Measurements from ENCODE around the gene APOBR.
"Not testable (repeated sequence)": the region's sequence is repeated elsewhere in the genome, so short reads cannot be mapped to it uniquely, and the experiment has no call there.

The APOBR gene, protein sequence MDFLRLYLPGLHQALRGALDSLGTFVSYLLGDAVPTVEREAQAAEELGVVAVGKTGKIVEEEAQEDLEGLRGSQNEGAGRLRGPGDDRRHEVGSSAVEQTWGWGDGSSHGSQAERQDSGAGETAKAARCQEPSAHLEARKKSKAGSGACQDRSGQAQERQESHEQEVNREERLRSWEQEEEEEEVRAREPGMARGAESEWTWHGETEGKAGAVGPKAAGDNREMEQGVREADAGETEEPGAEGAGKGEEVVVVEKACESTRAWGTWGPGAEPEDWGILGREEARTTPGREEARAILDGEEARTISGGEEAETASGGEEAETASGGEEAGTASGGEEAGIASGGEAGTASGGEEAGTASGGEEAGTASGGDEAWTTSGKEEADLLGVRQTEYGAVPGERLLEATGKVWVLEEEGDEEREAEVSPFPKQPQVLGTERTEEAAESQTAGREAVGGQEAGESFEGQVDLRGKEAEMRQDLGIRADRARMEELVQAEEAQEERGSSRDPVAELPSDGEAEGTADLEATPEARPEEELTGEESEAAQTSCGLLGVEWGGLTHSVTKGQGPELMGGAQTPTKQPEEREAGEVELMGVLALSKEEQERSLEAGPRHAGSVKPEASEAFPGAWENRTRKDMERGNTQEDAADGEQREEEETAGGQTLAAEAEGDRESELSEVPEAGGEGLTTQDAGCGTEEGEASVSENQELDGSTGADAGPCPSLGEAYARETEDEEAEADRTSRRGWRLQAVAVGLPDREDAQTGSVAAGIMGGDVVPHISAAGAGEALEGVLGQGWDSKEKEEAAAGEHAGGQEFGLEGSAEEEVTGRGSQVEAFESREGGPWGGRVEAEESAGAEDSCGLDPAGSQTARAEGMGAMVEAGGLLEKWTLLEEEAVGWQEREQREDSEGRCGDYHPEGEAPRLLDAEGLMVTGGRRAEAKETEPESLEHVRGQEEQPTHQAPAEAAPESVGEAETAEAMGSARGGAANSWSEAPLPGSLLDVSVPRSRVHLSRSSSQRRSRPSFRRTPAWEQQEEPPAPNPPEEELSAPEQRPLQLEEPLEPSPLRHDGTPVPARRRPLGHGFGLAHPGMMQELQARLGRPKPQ

DNA sequence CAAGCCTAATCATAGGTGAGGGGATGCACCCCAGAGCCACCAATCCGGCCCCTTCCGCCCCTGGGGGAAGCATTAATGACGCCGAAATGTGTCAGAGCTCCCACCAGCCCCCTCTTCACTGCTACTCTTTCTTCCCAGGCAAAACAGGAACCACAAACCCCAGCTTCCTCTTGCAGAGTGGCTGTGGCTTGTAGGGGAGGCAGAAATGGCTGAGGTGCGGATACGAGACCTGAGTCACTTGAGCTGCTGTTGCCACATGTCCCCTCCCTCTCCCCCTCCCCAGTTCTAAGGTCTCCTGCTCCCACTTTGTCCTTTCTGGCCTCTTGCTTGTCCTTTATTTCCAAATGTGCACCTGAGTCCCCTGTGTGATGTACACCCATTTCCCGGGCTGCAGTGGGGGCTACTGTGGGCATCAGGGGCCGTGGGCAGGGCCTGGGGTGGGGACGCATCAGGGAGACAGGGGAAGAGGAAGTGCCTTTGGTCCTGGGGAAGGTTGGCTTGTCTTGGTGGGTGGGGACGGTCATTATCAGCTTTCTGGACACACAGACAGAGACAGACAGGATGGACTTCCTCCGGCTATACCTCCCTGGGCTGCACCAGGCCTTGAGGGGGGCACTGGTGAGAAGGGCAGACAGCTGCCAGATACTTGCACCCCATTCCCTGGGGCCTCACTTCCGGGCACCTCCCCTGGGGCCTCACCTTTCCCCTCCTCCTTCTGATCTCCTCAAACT lies at the start of gene APOBR:
Gene APOBR, plus strand, starts transcription at position 523 of the 731 bp plus-strand sequence. Its CDS starts 39 bp downstream, at position 562.
- DNase-seq, result no peak

DNA sequence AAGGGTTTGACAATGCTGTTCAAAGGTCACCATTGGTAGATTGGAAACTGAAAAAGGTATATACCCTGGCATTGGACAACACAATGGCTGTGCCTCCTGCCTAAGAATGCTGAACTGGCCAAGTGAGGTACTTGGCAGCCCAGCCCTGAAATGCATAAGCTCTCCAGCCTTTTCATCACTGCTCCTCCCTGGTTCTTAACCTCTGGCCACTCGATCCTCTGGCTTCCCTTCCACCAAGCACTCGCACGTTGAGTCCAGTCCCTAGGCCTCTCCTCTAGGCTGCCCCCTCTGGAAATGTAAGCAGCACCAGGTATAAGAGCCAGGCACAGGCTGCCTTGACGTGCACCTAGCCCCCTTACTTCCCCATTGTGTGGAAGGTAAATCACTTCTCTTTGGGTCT lies 48.1 kb upstream of the APOBR start:
- not testable (repeated sequence) for DNase-seq

DNA sequence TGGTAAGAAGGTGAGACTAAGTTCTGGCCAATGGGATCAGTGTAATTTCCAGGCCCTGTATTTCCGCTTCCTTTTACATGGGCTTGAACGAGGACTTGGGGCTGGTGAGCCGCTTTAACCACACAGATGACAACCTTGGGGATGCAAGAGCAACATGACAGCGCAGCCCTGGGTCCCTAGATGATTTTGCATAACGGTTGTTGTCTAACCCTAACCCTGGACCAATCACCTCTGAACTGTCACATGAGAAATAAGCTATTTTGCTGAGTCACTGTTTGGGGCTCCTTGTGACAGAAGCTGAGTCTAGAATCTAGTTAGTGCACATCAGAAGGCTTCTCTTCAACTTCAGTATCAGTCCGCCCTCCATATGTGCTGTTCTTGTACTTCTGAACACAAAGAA lies 47.4 kb upstream of the APOBR start:
- not testable (repeated sequence) for DNase-seq

DNA sequence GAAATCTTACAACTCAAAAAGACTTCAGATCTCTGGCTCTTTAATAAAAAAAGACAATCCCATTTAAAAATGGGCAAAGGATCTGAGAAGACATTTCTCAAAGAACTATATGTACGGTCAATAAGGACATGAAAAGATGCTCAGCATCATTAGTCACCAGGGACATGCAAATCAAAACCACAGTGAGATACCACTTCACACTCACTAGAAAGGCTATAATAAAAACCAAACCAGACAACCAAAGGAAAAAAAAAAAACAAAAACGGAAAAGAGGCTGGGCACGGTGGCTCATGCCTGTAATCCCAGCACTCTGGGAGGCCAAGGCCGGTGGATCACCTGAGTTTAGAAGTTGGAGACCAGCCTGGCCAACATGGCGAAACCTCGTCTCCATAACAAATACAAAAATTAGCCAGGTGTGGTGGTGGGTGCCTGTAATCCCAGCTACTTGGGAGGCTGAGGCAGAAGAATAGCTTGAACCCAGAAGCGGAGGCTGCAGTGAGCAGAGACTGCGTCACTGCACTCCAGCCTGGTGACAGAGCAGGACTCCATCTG lies 20.7 kb upstream of the APOBR start:
- no peak for DNase-seq

DNA sequence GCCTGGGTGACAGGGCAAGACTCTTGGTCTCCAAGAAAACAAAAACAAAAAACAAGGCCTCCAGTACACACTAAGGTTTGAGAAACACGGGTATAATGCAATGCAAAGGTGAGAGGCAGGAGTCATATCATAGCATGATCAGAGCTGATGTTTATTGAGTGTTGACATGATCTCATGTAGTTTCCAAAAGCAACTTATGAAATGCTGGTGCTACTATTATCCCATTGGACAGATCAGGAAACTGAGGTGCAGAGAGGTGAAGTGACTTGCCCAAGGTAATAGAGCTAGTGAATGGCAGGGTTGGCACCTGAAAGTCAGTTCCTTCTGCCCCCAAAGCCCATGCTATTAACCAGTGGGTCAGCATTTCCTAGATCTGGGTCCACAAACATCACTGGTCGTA lies 19.2 kb upstream of the APOBR start:
- DNase-seq, result no peak

DNA sequence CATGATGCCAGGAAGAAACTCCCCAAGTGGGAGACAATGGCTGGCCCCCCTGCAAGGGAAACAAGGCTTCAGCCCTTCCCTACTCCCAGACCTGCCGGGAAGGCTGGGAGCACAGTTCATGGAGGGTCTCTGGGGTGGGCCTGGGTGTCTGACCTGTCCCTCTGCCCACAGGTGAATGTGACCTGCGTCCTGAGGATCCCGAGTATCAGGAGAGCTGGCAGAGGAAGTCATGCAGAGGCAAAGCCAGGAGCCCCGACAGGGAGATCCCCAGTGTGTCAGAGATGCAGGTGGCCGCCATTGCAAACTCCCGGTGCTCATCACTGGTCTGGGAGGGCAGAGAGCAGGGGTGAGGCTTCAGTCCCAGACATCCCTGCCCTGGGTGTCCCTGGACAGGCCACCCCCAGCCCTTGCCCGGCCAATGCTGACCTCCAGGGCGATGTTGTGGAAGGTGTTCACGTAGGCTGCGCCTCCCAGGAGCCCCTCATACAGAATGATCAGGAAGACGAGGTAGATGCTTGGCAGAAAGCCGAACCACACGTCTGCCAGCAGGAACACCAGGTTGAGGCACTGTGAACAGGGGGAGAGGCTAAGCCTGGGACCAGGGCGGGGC lies 17.0 kb upstream of the APOBR start:
- no peak for DNase-seq

DNA sequence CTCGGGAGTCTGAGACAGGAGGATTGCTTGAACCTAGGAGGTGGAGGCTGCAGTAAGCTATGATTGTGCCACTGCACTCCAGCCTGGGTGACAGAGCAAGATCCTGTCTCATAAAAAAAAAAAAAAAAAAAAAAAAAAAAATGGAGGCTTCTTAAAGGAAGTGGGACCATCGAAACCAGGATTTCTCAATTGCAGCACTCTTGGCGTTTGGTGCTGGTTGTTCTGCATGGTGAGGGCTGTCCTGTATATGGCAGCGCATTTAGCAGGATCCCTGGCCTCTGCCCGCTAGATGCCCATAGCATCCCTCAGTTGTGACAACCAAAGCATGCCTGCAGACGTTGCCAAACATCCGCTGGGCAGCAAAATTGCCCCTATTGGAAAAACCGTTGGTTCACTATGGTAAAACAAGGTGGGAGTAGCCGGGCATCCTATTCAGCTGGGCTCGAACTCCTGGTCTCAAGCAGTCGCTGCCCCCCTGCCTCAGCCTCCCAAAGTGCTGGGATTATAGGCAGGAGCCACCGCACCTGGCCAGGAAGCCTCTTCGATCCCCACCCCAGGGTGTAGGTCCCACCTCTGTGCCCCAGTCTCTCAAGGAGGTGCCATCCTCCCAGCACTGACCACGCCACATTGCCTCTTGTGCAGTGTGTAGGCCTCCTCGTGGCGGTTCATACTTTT lies 15.8 kb upstream of the APOBR start:
- no peak for DNase-seq

DNA sequence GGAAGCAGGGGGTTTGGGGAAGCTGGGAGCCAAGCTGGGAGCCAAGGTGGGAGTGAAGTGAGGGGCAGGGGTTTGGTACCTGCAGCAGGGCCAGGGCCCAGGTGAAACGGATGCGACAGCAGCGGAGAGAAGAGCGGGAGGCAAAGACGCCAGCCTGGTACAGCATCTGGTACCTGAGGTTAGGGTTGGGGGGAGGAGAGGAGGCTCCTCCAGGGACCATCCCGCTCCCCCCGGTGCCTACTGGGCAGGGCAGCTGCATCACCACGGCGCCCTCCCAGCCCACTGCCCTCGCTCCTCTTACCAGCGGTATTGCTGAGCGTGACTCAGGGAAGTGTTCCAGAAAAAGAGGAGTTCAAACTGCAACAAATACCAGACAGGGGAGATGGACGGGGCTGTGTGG lies 12.4 kb upstream of the APOBR start:
- no peak for DNase-seq

DNA sequence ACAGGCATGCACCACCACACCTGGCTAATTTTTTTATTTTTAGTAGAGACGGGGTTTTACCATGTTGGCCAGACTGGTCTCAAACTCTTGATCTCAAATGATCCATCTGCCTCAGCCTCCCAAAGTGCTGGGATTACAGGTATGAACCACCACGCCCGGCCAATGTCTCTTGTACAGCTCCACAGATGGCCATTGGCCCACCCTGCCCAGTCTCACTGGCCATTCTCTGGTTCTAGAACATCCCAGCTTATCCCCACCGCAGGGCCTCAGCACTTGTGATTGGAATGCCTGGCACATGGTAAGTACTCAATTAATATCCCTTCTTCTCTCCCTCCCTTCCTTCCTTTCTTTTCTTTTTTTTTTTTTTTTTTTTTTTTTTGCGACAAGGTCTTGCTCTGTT lies 11.1 kb upstream of the APOBR start:
- DNase-seq, result not testable (repeated sequence)

DNA sequence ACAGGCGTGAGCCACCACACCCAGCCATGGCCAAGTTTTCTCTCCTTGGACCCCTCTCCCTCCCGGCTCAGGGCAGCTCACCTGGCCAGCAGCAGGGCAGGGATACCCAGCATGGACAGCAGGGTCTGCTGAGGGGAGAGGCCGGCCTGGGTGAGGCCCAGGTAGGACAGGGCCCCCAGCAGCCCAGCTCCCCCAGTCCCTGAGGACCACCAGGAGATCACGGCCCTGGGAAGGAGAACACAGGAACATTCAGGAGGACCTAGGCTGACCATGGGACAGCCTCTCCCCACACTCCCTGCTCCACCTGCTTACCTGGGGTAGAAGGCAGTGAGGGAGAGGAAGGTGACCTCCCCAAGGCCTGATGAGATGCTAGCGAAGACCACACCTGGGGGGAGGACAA lies 8.2 kb upstream of the APOBR start:
- no peak for DNase-seq

DNA sequence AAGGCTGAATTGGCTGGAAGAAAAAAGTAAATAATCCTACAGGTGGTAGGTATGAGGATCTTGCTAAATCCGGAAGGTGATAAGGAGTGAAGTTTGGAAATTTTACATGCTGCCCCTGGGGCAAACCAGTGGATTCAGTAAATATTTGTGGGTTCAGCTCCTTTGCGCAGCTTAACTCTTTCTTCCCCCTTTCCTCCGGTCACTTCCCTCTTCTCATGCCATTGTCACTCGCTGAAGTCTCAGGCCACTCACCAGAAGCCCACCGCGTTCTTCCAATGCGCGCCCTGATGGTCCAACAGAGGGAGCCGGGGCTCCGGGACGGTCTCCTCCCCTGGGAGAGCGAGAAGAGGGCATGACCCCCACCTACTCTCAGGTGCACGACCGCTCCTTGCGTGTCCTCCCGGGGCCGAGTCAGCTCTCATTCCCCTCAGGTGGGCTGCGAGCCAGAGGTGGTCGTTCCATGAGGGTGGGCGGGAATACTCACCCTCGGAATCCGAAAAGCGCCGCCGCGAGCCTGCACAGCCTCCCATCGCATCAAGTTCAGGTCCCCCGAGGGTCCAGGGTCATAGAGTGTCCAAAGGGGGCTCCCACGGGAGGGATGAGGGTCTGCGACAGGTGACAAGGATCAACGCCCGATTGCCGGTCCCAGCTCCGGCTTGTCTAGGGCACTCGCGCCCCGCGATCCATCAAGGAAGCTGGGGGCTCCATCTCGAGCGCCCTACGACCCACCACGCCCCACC lies 3.0 kb upstream of the APOBR start:
- peak; percentile 14 to 31 for DNase-seq

DNA sequence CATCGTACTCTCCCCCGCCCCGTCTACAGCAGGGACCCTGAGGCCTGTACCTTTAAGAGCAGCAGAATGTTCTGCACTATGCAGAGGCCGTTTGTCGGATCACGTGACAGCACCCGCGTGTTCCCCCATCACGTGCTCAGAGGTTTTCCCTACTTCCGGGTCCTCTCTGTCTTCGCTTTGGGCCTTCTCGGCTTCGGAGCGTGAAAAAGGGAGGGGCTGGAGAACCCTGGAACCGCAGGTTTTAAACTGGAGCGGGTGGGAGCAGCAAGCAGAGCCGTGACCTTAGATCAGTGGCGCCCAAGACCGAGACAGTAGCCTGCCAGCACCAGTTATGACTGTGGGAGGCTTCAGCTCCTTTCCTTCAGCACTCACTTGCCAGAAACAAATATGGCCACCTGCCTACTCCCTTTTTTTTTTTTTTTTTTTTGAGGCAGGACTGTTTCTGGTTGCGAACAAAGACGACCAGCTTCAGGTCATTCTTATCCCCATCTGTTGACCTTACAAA lies 2.4 kb upstream of the APOBR start, which contains the start of gene CLN3:
Gene CLN3, minus strand, starts transcription at position 105 of the 505 bp plus-strand sequence. CDS start 315 bp downstream, outside the sequence.
- peak; percentile 93 to 97 for DNase-seq

DNA sequence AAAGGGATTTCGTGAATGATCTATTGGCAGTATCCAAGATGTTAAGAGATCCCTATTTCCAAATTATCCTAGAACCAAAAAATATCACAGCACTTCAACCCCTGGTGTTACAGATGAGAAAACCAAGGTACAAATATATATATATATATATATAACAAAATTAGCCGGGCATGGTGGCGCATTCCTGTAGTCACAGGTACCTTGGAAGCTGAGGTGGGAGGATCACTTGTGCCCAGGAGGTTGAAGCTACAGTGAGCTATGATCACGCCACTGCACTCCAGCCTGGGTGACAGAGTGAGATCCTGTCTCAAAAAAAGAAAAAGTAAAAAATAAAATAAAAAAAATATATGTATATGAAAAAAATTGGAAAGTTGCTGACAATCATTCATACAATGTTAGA lies 1.9 kb upstream of the APOBR start:
- no peak for DNase-seq

DNA sequence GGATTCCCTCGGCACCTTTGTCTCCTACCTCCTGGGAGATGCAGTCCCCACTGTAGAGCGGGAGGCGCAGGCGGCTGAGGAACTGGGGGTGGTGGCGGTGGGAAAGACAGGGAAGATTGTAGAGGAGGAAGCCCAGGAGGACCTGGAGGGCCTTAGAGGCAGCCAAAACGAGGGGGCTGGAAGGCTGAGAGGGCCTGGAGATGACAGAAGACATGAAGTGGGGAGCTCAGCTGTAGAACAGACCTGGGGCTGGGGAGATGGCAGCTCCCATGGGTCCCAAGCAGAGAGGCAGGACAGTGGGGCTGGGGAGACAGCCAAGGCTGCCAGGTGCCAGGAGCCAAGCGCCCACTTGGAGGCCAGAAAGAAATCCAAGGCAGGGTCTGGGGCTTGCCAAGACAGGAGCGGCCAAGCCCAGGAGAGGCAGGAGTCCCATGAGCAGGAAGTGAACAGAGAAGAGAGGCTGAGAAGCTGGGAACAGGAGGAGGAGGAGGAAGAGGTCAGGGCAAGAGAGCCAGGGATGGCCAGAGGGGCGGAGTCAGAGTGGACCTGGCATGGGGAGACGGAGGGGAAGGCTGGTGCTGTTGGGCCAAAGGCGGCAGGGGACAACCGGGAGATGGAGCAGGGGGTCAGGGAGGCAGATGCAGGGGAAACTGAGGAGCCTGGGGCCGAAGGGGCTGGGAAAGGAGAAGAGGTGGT lies 803 bp downstream of the APOBR start:
- DNase-seq, result no peak

DNA sequence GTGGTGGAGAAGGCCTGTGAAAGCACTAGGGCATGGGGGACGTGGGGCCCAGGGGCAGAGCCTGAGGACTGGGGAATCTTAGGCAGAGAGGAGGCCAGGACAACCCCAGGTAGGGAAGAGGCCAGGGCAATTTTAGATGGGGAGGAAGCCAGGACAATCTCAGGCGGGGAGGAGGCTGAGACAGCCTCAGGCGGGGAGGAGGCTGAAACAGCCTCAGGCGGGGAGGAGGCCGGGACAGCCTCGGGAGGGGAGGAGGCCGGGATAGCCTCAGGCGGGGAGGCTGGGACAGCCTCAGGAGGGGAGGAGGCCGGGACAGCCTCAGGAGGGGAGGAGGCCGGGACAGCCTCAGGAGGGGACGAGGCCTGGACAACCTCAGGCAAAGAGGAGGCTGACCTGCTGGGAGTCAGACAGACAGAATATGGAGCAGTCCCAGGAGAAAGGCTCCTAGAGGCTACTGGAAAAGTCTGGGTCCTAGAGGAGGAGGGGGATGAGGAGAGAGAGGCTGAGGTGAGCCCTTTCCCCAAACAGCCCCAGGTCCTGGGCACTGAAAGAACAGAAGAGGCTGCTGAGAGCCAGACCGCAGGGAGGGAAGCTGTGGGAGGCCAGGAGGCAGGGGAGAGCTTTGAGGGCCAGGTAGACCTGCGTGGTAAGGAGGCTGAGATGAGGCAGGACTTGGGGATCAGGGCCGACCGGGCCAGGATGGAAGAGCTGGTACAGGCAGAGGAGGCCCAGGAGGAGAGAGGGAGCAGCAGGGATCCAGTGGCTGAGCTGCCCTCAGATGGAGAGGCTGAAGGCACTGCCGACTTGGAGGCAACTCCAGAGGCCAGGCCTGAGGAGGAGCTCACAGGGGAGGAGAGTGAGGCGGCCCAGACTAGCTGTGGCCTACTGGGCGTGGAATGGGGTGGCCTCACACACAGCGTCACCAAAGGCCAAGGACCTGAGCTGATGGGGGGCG lies 1.6 kb downstream of the APOBR start:
- DNase-seq, result no peak

DNA sequence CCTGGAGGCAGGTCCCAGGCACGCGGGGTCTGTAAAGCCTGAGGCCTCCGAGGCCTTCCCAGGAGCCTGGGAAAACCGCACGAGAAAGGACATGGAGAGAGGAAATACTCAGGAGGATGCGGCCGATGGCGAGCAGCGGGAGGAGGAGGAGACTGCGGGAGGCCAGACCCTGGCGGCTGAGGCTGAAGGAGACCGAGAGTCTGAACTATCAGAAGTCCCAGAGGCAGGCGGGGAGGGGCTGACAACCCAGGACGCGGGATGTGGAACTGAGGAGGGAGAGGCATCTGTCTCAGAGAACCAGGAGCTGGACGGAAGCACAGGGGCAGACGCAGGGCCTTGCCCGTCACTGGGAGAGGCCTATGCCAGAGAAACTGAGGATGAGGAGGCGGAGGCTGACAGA lies 2.4 kb downstream of the APOBR start:
- DNase-seq, result no peak

DNA sequence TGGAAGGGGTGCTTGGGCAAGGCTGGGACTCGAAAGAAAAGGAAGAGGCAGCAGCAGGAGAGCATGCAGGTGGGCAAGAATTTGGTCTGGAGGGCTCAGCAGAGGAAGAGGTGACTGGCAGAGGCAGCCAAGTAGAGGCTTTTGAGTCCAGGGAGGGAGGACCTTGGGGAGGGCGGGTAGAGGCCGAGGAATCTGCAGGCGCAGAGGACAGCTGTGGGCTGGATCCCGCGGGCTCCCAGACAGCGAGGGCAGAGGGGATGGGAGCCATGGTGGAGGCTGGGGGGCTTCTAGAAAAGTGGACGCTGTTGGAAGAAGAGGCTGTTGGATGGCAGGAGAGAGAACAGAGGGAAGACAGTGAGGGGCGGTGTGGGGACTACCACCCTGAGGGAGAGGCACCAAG lies 2.9 kb downstream of the APOBR start:
- DNase-seq, result no peak

DNA sequence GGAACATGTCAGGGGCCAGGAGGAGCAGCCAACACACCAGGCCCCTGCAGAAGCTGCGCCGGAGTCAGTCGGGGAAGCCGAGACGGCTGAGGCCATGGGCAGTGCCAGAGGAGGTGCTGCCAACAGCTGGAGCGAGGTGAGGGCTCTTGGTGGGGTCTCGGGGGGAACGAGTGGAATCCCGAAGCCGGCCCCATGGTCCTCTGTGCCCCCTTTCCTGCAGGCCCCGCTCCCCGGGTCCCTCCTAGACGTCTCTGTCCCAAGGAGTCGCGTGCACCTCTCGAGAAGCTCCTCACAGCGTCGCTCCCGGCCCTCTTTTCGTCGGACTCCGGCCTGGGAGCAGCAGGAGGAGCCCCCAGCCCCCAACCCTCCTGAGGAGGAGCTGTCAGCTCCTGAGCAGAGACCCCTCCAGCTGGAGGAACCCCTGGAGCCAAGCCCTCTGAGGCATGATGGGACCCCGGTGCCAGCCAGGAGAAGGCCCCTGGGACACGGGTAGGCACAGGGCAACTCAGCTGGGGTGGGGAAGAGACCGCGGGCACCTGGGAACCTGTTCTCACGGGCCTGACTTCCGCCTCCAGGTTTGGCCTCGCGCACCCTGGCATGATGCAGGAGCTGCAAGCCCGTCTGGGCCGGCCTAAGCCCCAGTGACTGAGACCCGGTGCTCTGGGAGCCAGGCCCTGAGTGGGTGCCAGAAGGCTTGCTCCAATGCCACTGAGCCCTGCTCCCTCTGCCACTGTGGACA lies 3.6 kb downstream of the APOBR start:
- no peak for DNase-seq
